A549 (cell line): Measurements from ENCODE around the gene CAMTA1. TPM values are rescaled to one million over a fixed set of nuclear protein-coding genes. Genes with fewer than 3 reads are reported as not detected.

Experiments used
- ATAC-seq, 2 experiments: fragments of 200-7000 bp in 1 of 2; fragments of >200 bp in 1 of 2; cut with Nextera tagmentation in 1 of 2; cut with Tn5 transposase in 1 of 2; 3 replicates each; pipeline versions ENCODE4 v1.8.0 to v1.9.1; 2018 to 2020; ENCODE audit warnings: mild to moderate bottlenecking in 1 of 2, moderate library complexity in 1 of 2
- CTCF ChIA-PET: fragments of 300-600 bp; sonication (Branson Sonifier 250); formaldehyde crosslinking; extraction: SDS; loops from one replicate; lab custom pipeline; 2021; ENCODE audit warnings: antibody characterized with exemption, inconsistent platforms; lab: Yijun Ruan, JAX
- POLR2A ChIA-PET: fragments of 350-600 bp; formaldehyde crosslinking; extraction: SDS; loops from one replicate; lab custom pipeline; 2021; ENCODE audit warnings: antibody characterized with exemption, inconsistent platforms; lab: Yijun Ruan, JAX
- DNase-seq, 2 experiments: peaks; one replicate each; pipeline versions ENCODE4 v3.0.0 to v3.0.0-alpha.2; 2011 to 2016; ENCODE audit warnings: low read depth in 1 of 2, low spot score in 1 of 2
- FAIRE-seq: peaks from 2 replicates; lab custom pipeline; 2011; peaks lifted over from hg19 to GRCh38; lab: Jason Lieb, UNC
- H3K27ac ChIP-seq, 2 experiments: fragments of >200 bp; sonication (Bioruptor Twin); formaldehyde crosslinking; 3 replicates each; pipeline ENCODE4 v1.5.1; 2016 to 2017
- H3K4me1 ChIP-seq: fragments of >200 bp; sonication (Bioruptor Twin); formaldehyde crosslinking; 3 replicates; pipeline ENCODE4 v1.6.1; 2016
- H3K4me2 ChIP-seq: fragments of >200 bp; sonication (Bioruptor Twin); formaldehyde crosslinking; 3 replicates; pipeline ENCODE4 v1.6.1; 2016
- H3K4me3 ChIP-seq: fragments of >200 bp; sonication (Bioruptor Twin); formaldehyde crosslinking; 3 replicates; pipeline ENCODE4 v1.5.1; 2016
- H3K9me3 ChIP-seq: fragments of >200 bp; sonication (Bioruptor Twin); formaldehyde crosslinking; 3 replicates; pipeline ENCODE4 v1.6.1; 2016
- ATOH8 ChIP-seq: fragments of 250-450 bp; sonication (Bioruptor Pico); IDR thresholded peaks from 2 replicates; pipeline ENCODE4 v1.5.0; 2020; ENCODE audit warnings: low read depth, mild to moderate bottlenecking, moderate library complexity
- BHLHE40 ChIP-seq: IDR thresholded peaks from 2 replicates; pipeline ENCODE4 v1.6.1; 2012; ENCODE audit warnings: low read depth, low read length, inconsistent platforms
- CBX8 ChIP-seq: fragments of 200-600 bp; sonication (generic); IDR thresholded peaks from 2 replicates; pipeline ENCODE4 v1.6.1; 2016
- CHD2 ChIP-seq: fragments of 150-350 bp; IDR thresholded peaks from 2 replicates; pipeline ENCODE4 v1.6.1; 2014; ENCODE audit warnings: low read length; ENCODE audit not compliant: partially characterized antibody
- CTCF ChIP-seq: fragments of >200 bp; sonication (Bioruptor Twin); formaldehyde crosslinking; IDR thresholded peaks from 3 replicates; pipeline ENCODE4 v1.5.1; 2016
- ESRRA ChIP-seq: fragments of 150-350 bp; IDR thresholded peaks from 2 replicates; pipeline ENCODE4 v1.6.1; 2014; ENCODE audit warnings: mild to moderate bottlenecking, low read length, borderline replicate concordance
- FOSB ChIP-seq: fragments of 250-450 bp; sonication (Bioruptor Pico); IDR thresholded peaks from 2 replicates; pipeline ENCODE4 v1.5.0; 2020; ENCODE audit warnings: mild to moderate bottlenecking, moderate library complexity
- FOSL2 ChIP-seq, 2 experiments: fragments of 450-650 bp in 1 of 2; fragments of >200 bp in 1 of 2; sonication (Bioruptor Twin) in 1 of 2; formaldehyde crosslinking; IDR thresholded peaks; 2 replicates each; pipeline versions ENCODE4 v1.5.0 to v1.6.1; 2016 to 2020; ENCODE audit warnings: mild to moderate bottlenecking in 1 of 2, moderate library complexity in 1 of 2
- HMGXB4 ChIP-seq: fragments of 250-450 bp; sonication (Bioruptor Pico); IDR thresholded peaks from 2 replicates; pipeline ENCODE4 v1.5.0; 2021; ENCODE audit warnings: mild to moderate bottlenecking, moderate library complexity, borderline replicate concordance
- JUN ChIP-seq, 2 experiments: fragments of >200 bp; sonication (Bioruptor Twin); formaldehyde crosslinking; IDR thresholded peaks; 2 replicates in 1 of 2; 3 replicates in 1 of 2; pipeline ENCODE4 v1.6.1; 2016 to 2017
- JUNB ChIP-seq: fragments of >200 bp; sonication (Bioruptor Twin); formaldehyde crosslinking; IDR thresholded peaks from 2 replicates; pipeline ENCODE4 v1.6.1; 2016
- KDM1A ChIP-seq: fragments of 200-600 bp; sonication (generic); IDR thresholded peaks from 2 replicates; pipeline ENCODE4 v1.6.1; 2016; ENCODE audit warnings: low read depth, mild to moderate bottlenecking
- MAFK ChIP-seq: fragments of 450-650 bp; IDR thresholded peaks from 2 replicates; pipeline ENCODE4 v1.6.1; 2014; ENCODE audit not compliant: partially characterized antibody
- PBX3 ChIP-seq: IDR thresholded peaks from 2 replicates; pipeline ENCODE4 v1.6.1; 2012
- POLR2A ChIP-seq: IDR thresholded peaks from 2 replicates; pipeline ENCODE4 v1.6.1; 2012; ENCODE audit warnings: mild to moderate bottlenecking, low read length
- RARB ChIP-seq: fragments of 250-450 bp; sonication (Bioruptor Pico); IDR thresholded peaks from 2 replicates; pipeline ENCODE4 v1.8.0; 2021; ENCODE audit warnings: mild to moderate bottlenecking, moderate library complexity
- REST ChIP-seq: fragments of 200-600 bp; sonication (generic); IDR thresholded peaks from 2 replicates; pipeline ENCODE4 v1.6.1; 2016; ENCODE audit warnings: antibody characterized with exemption, mild to moderate bottlenecking, moderate library complexity
- SREBF2 ChIP-seq: fragments of 450-650 bp; IDR thresholded peaks from 2 replicates; pipeline ENCODE4 v1.6.1; 2014; ENCODE audit warnings: mild to moderate bottlenecking, moderate library complexity
- TP53 ChIP-seq: fragments of 250-450 bp; sonication (Bioruptor Pico); IDR thresholded peaks from 2 replicates; pipeline ENCODE4 v1.5.0; 2021; ENCODE audit warnings: mild to moderate bottlenecking, moderate library complexity
- USF2 ChIP-seq: fragments of 450-650 bp; IDR thresholded peaks from 2 replicates; pipeline ENCODE4 v1.6.1; 2014; ENCODE audit warnings: antibody characterized with exemption
- WGBS: methylation state at CpG from one replicate; pipeline ENCODE4 v1.1.6; 2017; ENCODE audit errors: missing lambda C conversion rate; 5-methylcytosine and 5-hydroxymethylcytosine counted together
- polyA plus RNA-seq, 4 experiments: library from polyadenylated mRNA; depleted of rRNA in 3 of 4; stranded (reverse); fragments of >200 nt; fragmentation: RNase III in 1 of 4; extraction: RNeasy Plus Mini Kit Qiagen cat#74134 plus additional on column Dnase treatment in 1 of 4; gene quantifications; 2 replicates in 3 of 4; 3 replicates in 1 of 4; pipeline ENCODE4 v1.2.3, GENCODE V29; 2011 to 2017

The CAMTA1 gene
- polyA plus RNA-seq, 2 of the 4 experiments (the other 2 are of a cell fraction) = 58.8 to 75.0 TPM

- H3K4me1 ChIP-seq = no peaks in the 10 kb centered on the region
- no peak for TF ChIP-seq REST
- TF ChIP-seq KDM1A = no peak
- no peak for TF ChIP-seq SREBF2
- TF ChIP-seq CBX8 = no peak
- TF ChIP-seq JUN (IDR thresholded peaks at IDR 0.05) = no peak
- no peak for TF ChIP-seq FOSL2 (IDR thresholded peaks at IDR 0.05)
- TF ChIP-seq FOSL2 (CRISPR knock-in tag; IDR thresholded peaks at IDR 0.05) = no peak
- no peak for TF ChIP-seq HMGXB4 (CRISPR knock-in tag)
- TF ChIP-seq FOSB (CRISPR knock-in tag) = no peak
- no peak for TF ChIP-seq MAFK
- no peak for TF ChIP-seq USF2
- TF ChIP-seq PBX3 = no peak
- TF ChIP-seq CTCF = no peak
- no peak for TF ChIP-seq TP53
- TF ChIP-seq JUNB = no peak
- TF ChIP-seq ATOH8 (CRISPR knock-in tag) = no peak
- TF ChIP-seq BHLHE40 = no peak
- no peak for TF ChIP-seq ESRRA
- no peak for TF ChIP-seq RARB (CRISPR knock-in tag)
- TF ChIP-seq CHD2 = no peak
- no peak for TF ChIP-seq POLR2A
- CTCF ChIA-PET = no interaction called here
- H3K4me3 ChIP-seq = no peak overlapping the region
- no peak for ATAC-seq
- POLR2A ChIA-PET = no interaction called here
- FAIRE-seq = no peak
- no peak for DNase-seq
- no peaks in the 10 kb centered on the region for H3K9me3 ChIP-seq
- no peak overlapping the region for H3K27ac ChIP-seq
- H3K4me2 ChIP-seq = no peak overlapping the region
- 86% methylated on average over 12 of the region's 12 CpGs for WGBS
Observed at GRCh38 chr1:7564137-7564536, 778.9 kb downstream of the CAMTA1 start.
